Common myeloid progenitor, CD34-positive (primary cell): ENCODE measurements around the gene UNC13C.
A peak's percentile ranks its signal among the peaks of the same experiment; 100 is the strongest.

ENCODE experiments used
- CTCF ChIA-PET: fragments of 350-600 bp; sonication (Branson Sonifier 250); formaldehyde crosslinking; loops from one replicate; lab custom pipeline; 2021; ENCODE audit warnings: antibody characterized with exemption; lab: Charles Lee
- POLR2A ChIA-PET: fragments of 350-600 bp; sonication (Branson Sonifier 250); formaldehyde crosslinking; loops from one replicate; lab custom pipeline; 2021; ENCODE audit warnings: antibody characterized with exemption; lab: Charles Lee
- DNase-seq, 3 donors: peaks; one replicate each; pipeline versions ENCODE4 v3.0.0 to v3.0.0-alpha.2; 2013
- H3K27ac ChIP-seq, 2 experiments: 1 replicate in 1 of 2; 2 replicates in 1 of 2; pipeline ENCODE4 v1.7.0; 2013; ENCODE audit warnings: inconsistent platforms in 2 of 2, low read length in 2 of 2, mild to moderate bottlenecking in 2 of 2, low read depth in 1 of 2, moderate library complexity in 1 of 2; ENCODE audit not compliant: severe bottlenecking in 2 of 2, insufficient read depth in 1 of 2, poor library complexity in 1 of 2
- H3K27me3 ChIP-seq, 5 experiments: replicated peaks in 2 of 5; 1 replicate in 3 of 5; 2 replicates in 2 of 5; pipeline versions ENCODE4 v1.6.1 to v1.7.0; 2013; ENCODE audit warnings: low read length in 4 of 5, mild to moderate bottlenecking in 2 of 5, moderate library complexity in 2 of 5, inconsistent platforms in 1 of 5; ENCODE audit not compliant: insufficient read depth in 5 of 5, control insufficient read depth in 4 of 5
- H3K36me3 ChIP-seq, 4 experiments: 1 replicate in 2 of 4; 2 replicates in 2 of 4; pipeline versions ENCODE4 v1.6.1 to v1.7.0; 2013; ENCODE audit warnings: low read length in 3 of 4, control low read depth in 1 of 4, mild to moderate bottlenecking in 1 of 4; ENCODE audit not compliant: control insufficient read depth in 4 of 4, insufficient read depth in 4 of 4
- H3K4me1 ChIP-seq, 4 experiments: 1 replicate in 3 of 4; 2 replicates in 1 of 4; pipeline versions ENCODE4 v1.6.1 to v1.7.1; 2013; ENCODE audit warnings: low read length in 3 of 4, mild to moderate bottlenecking in 3 of 4, control low read depth in 1 of 4, inconsistent platforms in 1 of 4, moderate library complexity in 1 of 4; ENCODE audit not compliant: control insufficient read depth in 4 of 4, insufficient read depth in 4 of 4; ENCODE audit errors: control extremely low read depth in 1 of 4
- H3K4me3 ChIP-seq, 7 experiments: 1 replicate in 4 of 7; 2 replicates in 3 of 7; pipeline versions ENCODE4 v1.5.1 to v1.7.0; 2013; ENCODE audit warnings: mild to moderate bottlenecking in 7 of 7, low read length in 6 of 7, moderate library complexity in 6 of 7, inconsistent platforms in 2 of 7, low read depth in 2 of 7, control low read depth in 1 of 7; ENCODE audit not compliant: insufficient read depth in 4 of 7, control insufficient read depth in 1 of 7; ENCODE audit errors: extremely low read depth in 1 of 7
- H3K9me3 ChIP-seq, 5 experiments: 1 replicate in 4 of 5; 2 replicates in 1 of 5; pipeline versions ENCODE4 v1.6.1 to v1.7.1; 2013; ENCODE audit warnings: low read length in 4 of 5, mild to moderate bottlenecking in 2 of 5, inconsistent platforms in 1 of 5, low read depth in 1 of 5, moderate library complexity in 1 of 5; ENCODE audit not compliant: control insufficient read depth in 4 of 5, insufficient read depth in 2 of 5; ENCODE audit errors: control extremely low read depth in 1 of 5
- WGBS: methylation state at CpG from one replicate; pipeline ENCODE4 v1.1.5; 2013; ENCODE audit not compliant: insufficient coverage; 5-methylcytosine and 5-hydroxymethylcytosine counted together

UNC13C gene

GRCh38 chr15:54506977-54507524 lies 528.8 kb downstream of the UNC13C start:
- peak in 2 of 3 donors; percentile 14 to 23 for DNase-seq
- Histone ChIP-seq H3K4me1 (peaks cover 0 to 8% (median 4%) of the 10 kb centered on the region in 4 experiments), H3K4me3 (no peak overlapping the region), H3K36me3 (no peaks in the 10 kb centered on the region), H3K27ac (no peak overlapping the region), H3K9me3 (no peaks in the 10 kb centered on the region), H3K27me3 (no peaks in the 10 kb centered on the region)
- CTCF ChIA-PET: interaction anchor here (1.0 kb wide), 1 partner anchor 11 kb away, joined by 4 read pairs; no protein-coding TSS in a partner anchor
- POLR2A ChIA-PET: no interaction called here

DNA sequence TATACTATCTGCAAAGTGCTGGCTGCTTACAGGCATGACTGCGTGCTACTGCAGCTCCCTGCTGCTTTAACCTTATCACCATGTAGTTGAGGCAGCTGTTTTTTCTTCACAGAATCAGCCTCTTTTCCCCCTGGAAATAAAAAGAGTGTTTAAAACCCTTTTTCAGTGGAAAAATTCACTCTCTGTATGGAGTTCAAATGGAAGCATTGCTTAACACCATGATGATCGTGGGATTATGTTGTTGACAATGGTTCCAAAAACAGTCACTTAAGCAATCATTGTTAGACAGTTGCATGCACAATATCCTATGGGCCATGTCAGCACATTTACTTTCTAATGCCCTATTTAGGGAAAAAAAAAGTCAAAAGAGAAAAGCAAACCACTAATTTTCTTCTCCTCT lies 536.4 kb downstream of the UNC13C start:
- CTCF ChIA-PET: interaction anchor here (0.7 kb wide), 1 partner anchor 10 kb away, joined by 4 read pairs; no protein-coding TSS in a partner anchor
- H3K4me3 ChIP-seq: no peak overlapping the region
- no peak overlapping the region for H3K27ac ChIP-seq
- no peaks in the 10 kb centered on the region for H3K9me3 ChIP-seq
- DNase-seq: no peak
- WGBS: 100% methylated on average over 2 of the region's 2 CpGs
- H3K27me3 ChIP-seq: no peaks in the 10 kb centered on the region
- no peaks in the 10 kb centered on the region for H3K36me3 ChIP-seq
- POLR2A ChIA-PET: no interaction called here
- H3K4me1 ChIP-seq: peaks cover 11 to 29% (median 22%) of the 10 kb centered on the region in 4 experiments

- Histone ChIP-seq H3K27ac (no peak overlapping the region), H3K4me1 (peaks cover 17 to 42% (median 34%) of the 10 kb centered on the region in 4 experiments), H3K36me3 (no peaks in the 10 kb centered on the region), H3K9me3 (no peaks in the 10 kb centered on the region), H3K27me3 (no peaks in the 10 kb centered on the region), H3K4me3 (no peak overlapping the region)
- CTCF ChIA-PET: no interaction called here
- no peak for DNase-seq
- POLR2A ChIA-PET: no interaction called here
- WGBS: 72% methylated on average over 6 of the region's 9 CpGs
These were observed 537.7 kb downstream of the UNC13C start for GRCh38 chr15:54515664-54516582.

- no peak overlapping the region for H3K4me3 ChIP-seq
- 40% methylated on average over 1 of the region's 2 CpGs for WGBS
- no peaks in the 10 kb centered on the region for H3K27me3 ChIP-seq
- no peaks in the 10 kb centered on the region for H3K9me3 ChIP-seq
- H3K27ac ChIP-seq: no peak overlapping the region
- H3K36me3 ChIP-seq: no peaks in the 10 kb centered on the region
- peak in 2 of 3 donors; percentile 15 to 26 for DNase-seq
- POLR2A ChIA-PET: no interaction called here
- CTCF ChIA-PET: interaction anchor here (1.6 kb wide), 1 partner anchor 10 kb away, joined by 4 read pairs; no protein-coding TSS in a partner anchor
- peaks cover 20 to 51% (median 43%) of the 10 kb centered on the region in 4 experiments for H3K4me1 ChIP-seq
These were observed 539.1 kb downstream of the UNC13C start for GRCh38 chr15:54517366-54517765.

DNA sequence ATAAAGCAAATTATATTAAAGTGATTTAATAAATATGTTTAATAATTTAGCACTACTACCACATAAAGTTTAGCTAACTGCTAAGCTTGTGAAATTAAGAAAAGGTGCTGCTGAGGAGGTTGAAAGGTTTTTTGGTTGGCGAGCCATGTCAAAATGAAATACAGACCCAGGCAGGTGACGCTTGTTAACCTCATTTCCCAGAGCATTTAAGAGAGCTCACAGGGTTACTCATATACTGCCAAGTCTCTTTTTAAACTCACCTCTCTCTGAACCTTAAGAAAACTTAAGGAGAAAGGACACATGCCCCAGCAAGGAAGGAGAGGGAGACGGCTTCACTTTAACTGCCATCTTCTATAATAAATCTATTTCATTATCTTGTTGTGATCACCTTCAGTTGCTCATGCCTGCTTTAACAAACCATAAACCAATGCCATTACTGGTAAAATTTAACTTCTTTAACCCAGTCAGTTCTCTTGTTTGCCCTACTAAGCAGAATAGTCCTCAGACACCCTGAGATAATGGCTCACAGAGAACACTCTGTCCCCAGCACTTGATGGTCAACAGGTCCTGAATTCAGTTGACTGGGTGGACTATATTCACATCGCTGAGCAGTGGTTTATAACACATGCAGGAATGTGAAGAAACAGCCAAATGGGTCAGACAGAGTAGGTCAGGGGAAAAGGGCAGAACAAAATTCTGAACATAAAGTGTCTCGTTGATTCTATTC lies 540.1 kb downstream of the UNC13C start:
- POLR2A ChIA-PET: no interaction called here
- CTCF ChIA-PET: interaction anchor here (1.6 kb wide), 1 partner anchor 11 kb away, joined by 4 read pairs; no protein-coding TSS in a partner anchor

DNA sequence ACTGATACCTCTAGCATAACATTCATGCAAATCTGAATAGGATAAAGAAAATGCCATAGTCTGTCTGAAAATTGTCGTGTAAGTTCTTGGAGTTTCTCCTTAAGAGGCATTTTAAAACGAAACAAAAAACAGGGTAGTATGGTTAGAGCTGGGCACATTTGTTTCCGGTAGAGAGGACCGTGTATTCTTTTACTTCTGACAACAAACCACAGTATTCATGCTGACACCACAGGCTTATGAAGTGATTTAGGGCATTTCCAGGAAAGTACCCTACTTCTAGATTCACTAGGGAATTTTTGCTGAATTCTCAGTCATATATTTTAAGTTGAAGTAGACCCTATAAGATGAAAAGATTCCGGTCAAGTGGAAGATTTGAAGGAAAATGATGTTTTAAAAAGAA lies 541.3 kb downstream of the UNC13C start:
- CTCF ChIA-PET: no interaction called here
- no peak overlapping the region for H3K27ac ChIP-seq
- no peaks in the 10 kb centered on the region for H3K9me3 ChIP-seq
- WGBS: 0% methylated on average over 4 of the region's 5 CpGs
- peak; percentile 47 to 91 (median 88) for DNase-seq
- H3K4me1 ChIP-seq: peaks cover 20 to 58% (median 46%) of the 10 kb centered on the region in 4 experiments
- POLR2A ChIA-PET: no interaction called here
- no peaks in the 10 kb centered on the region for H3K27me3 ChIP-seq
- H3K36me3 ChIP-seq: no peaks in the 10 kb centered on the region
- H3K4me3 ChIP-seq: peak overlapping the region in 5 of 7 experiments; percentile 16 to 45 (median 37)

More for the DNA sequence above, 540.1 kb downstream of the UNC13C start:
- Histone ChIP-seq H3K4me1 (peaks cover 20 to 52% (median 43%) of the 10 kb centered on the region in 4 experiments), H3K36me3 (no peaks in the 10 kb centered on the region), H3K9me3 (no peaks in the 10 kb centered on the region), H3K27me3 (no peaks in the 10 kb centered on the region), H3K27ac (no peak overlapping the region), H3K4me3 (no peak overlapping the region)
- 100% methylated on average over 2 of the region's 5 CpGs for WGBS
- DNase-seq: no peak
